Chondrocyte (in vitro differentiated cells): Measurements from ENCODE around the gene IMMP2L. TPM values are rescaled to one million over a fixed set of nuclear protein-coding genes. Genes with fewer than 3 reads are reported as not detected.

Experiments used
- DNase-seq: peaks from one replicate; pipeline ENCODE4 v3.0.0; 2021; ENCODE audit warnings: mixed read lengths, low spot score
- H3K27ac Mint-ChIP-seq: one replicate; pipeline ENCODE4 v1.8.0; 2021; ENCODE audit warnings: mild to moderate bottlenecking, moderate library complexity, mixed read lengths; ENCODE audit not compliant: unreplicated experiment
- H3K27me3 Mint-ChIP-seq: 2 replicates; pipeline ENCODE4 v1.8.0; 2021; ENCODE audit warnings: low read depth, mixed read lengths
- H3K36me3 Mint-ChIP-seq: 2 replicates; pipeline ENCODE4 v1.8.0; 2021; ENCODE audit warnings: low read depth, mixed read lengths
- H3K4me1 Mint-ChIP-seq: 2 replicates; pipeline ENCODE4 v1.8.0; 2021; ENCODE audit warnings: low read depth, mild to moderate bottlenecking, mixed read lengths
- H3K4me3 Mint-ChIP-seq: one replicate; pipeline ENCODE4 v1.8.0; 2021; ENCODE audit warnings: mild to moderate bottlenecking, moderate library complexity, mixed read lengths; ENCODE audit not compliant: unreplicated experiment
- H3K9me3 Mint-ChIP-seq: 2 replicates; pipeline ENCODE4 v1.8.0; 2021; ENCODE audit warnings: low read depth, mixed read lengths
- CTCF ChIP-seq: fragments of 200-600 bp; sonication (generic); IDR thresholded peaks from 2 replicates; pipeline ENCODE4 v1.5.0; 2021; ENCODE audit warnings: antibody characterized with exemption, mild to moderate bottlenecking, moderate library complexity
- total RNA-seq: library from RNA; stranded (reverse); gene quantifications from 3 replicates; pipeline ENCODE4 v1.2.1, GENCODE V29; 2021

IMMP2L gene
- total RNA-seq, 1 donor from 2014 or later, result 6.1 TPM

- H3K4me3 Mint-ChIP-seq, result no peak overlapping the region
- peaks cover 7% of the 10 kb centered on the region for H3K4me1 Mint-ChIP-seq
- no peak overlapping the region for H3K27ac Mint-ChIP-seq
- no peaks in the 10 kb centered on the region for H3K27me3 Mint-ChIP-seq
- DNase-seq, result no peak
- no peak for TF ChIP-seq CTCF
- H3K9me3 Mint-ChIP-seq, result no peaks in the 10 kb centered on the region
- no peaks in the 10 kb centered on the region for H3K36me3 Mint-ChIP-seq
These were observed 807.6 kb downstream of the IMMP2L start for GRCh38 chr7:110754649-110755048.

GRCh38 chr7:110750931-110751605 is 811.2 kb downstream of the IMMP2L start:
- TF ChIP-seq CTCF, result no peak
- H3K4me1 Mint-ChIP-seq, result no peaks in the 10 kb centered on the region
- peaks cover 22% of the 10 kb centered on the region for H3K9me3 Mint-ChIP-seq
- H3K36me3 Mint-ChIP-seq, result peaks cover 11% of the 10 kb centered on the region
- H3K4me3 Mint-ChIP-seq, result no peak overlapping the region
- no peak overlapping the region for H3K27ac Mint-ChIP-seq
- DNase-seq, result no peak
- no peaks in the 10 kb centered on the region for H3K27me3 Mint-ChIP-seq

- DNase-seq, result no peak
- Mint-ChIP-seq H3K4me1 (no peaks in the 10 kb centered on the region), H3K27me3 (no peaks in the 10 kb centered on the region), H3K9me3 (peaks cover 6% of the 10 kb centered on the region), H3K27ac (no peak overlapping the region), H3K4me3 (no peak overlapping the region), H3K36me3 (no peaks in the 10 kb centered on the region)
- TF ChIP-seq CTCF, result peak; percentile 10
These were observed 829.1 kb downstream of the IMMP2L start for GRCh38 chr7:110733221-110733620.

GRCh38 chr7:110724811-110725210 is 837.5 kb downstream of the IMMP2L start:
- H3K27me3 Mint-ChIP-seq, result no peaks in the 10 kb centered on the region
- no peak for DNase-seq
- no peaks in the 10 kb centered on the region for H3K36me3 Mint-ChIP-seq
- no peaks in the 10 kb centered on the region for H3K9me3 Mint-ChIP-seq
- no peak for TF ChIP-seq CTCF
- no peaks in the 10 kb centered on the region for H3K4me1 Mint-ChIP-seq
- H3K4me3 Mint-ChIP-seq, result no peak overlapping the region
- no peak overlapping the region for H3K27ac Mint-ChIP-seq

- Mint-ChIP-seq H3K27me3 (no peaks in the 10 kb centered on the region), H3K27ac (no peak overlapping the region), H3K9me3 (no peaks in the 10 kb centered on the region), H3K4me1 (no peaks in the 10 kb centered on the region), H3K4me3 (no peak overlapping the region), H3K36me3 (no peaks in the 10 kb centered on the region)
- DNase-seq, result no peak
- TF ChIP-seq CTCF, result no peak
These were observed 840.9 kb downstream of the IMMP2L start for GRCh38 chr7:110721395-110721794.
